GM21786 (cell line): ENCODE measurements around the gene SPOCK3.

ENCODE experiments used
- ATAC-seq: cut with Tn5 transposase; IDR thresholded peaks from one replicate; pipeline ENCODE4 v1.9.1; 2021; ENCODE audit not compliant: unreplicated experiment

Gene SPOCK3

DNA sequence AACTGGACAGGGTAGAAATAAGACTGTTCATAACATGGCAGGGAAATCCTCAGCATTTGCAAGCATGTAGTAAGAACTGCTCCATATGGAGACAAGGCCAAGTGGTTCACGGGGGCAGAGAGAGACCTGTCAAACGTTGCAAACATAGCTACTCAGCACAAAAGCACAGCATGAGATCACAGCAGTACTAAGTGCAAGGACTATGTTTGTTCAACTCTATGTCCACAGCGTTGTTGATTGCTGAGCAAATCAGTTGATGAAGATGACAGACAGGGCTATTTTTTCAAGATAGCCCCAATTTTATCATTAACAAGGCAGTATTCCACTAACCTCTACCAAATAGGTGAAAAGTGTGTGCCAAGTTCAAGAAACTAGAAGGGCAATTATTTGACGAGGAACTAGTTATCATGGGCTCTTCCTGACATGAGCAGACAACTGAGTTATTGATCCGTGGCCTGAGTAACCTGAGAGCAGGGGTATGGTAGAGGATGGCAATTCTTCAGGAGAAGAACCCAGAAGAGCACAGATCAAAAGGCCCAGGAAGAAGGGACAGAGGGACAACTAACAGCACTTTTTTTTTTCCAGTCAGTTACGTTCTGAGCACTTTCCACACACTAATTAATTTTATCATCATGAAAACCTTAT, 57.4 kb downstream of the SPOCK3 start:
- ATAC-seq, result no peak

DNA sequence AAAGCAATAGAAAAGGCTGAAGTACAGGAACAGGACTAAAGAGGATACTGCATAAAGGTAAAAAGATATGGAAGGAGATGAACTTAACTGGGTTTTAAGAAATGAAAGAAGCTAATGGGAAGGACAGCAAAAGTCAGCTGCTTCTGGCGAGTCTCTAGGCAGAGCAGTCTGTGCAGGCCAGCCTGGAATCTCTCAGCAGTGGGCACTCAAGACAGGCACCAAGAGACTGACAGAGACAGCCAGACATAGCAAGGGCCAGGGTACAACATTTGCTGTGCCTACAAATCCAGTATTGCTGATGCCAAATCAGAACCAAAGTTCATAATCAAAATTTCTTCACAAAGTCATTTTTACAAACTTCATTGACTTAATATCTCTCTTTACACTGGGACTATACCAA, 62.4 kb downstream of the SPOCK3 start:
- ATAC-seq, result no peak

DNA sequence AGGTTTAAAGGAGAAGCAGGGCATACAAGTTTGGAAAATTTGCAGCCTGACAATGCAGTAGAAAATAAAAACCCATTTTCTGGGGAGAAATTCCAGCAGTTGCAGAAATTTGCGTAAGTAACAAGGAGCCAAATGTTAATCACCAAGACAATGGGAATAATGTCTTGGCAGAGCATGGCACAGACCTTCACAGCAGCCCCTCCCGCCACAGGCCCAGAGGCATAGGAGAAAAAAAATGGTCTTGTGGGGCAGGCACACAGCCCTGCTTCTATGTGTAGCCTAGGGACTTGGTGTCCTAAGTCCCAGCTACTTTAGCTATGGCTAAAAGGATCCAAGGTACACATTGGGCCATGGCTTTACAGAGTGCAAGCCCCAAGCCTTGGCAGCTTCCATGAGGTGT, 65.7 kb downstream of the SPOCK3 start:
- ATAC-seq, result no peak

DNA sequence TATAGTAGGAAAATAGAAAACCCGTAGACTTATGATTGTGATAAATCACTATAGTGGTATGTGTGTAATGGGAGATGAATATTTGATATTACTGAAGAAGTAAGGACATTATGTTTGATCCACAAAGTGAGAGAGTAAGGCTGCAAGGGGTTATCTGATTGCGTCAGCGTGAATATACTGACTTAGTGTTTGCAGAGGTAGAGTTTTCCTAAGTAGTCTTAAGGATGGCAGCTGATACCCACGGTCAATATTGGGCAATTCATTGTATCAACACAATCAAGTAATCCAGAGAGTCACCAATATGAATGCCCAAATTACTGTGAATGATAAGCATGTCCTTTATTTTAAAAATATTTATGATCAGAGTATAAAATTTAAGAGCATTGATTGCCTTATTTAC, 83.7 kb downstream of the SPOCK3 start:
- ATAC-seq, result no peak

DNA sequence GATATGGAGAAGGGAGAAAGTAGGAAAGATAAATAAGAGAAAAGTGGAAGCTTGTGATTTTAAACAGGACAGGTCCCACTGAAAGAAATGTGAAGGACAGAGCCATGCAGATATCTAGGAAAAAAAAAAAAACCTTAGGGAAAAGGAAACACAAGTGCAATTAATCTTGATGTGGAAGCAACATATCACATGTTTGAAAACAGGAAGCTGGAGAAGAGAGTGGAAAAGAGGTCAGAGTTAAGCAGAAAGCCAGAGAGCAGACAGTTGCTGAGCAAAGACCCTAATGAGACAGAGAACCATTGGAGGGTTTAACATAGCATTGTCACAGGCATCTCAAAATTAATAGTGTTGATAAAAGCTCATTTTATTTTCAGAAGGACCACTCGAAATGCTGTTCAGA, 89.7 kb downstream of the SPOCK3 start:
- no peak for ATAC-seq

DNA sequence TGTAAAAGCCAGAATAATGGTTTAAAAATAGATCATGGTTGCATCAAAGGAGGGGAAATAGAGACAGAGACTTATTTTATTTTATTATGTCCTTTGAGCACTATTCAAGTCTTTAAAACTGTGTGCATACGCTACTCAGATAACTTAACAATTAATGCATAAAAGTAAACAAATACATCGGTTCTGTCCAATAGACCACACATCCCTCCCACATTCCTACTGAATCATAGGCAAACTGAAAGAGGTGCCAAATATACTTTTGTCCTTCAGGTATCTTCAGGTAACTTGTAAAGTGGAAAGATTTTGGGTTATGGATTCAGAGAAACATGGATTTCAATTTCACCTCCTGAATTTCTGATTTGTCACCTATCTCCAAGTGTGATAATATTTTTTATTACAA, 91.3 kb downstream of the SPOCK3 start:
- no peak for ATAC-seq

DNA sequence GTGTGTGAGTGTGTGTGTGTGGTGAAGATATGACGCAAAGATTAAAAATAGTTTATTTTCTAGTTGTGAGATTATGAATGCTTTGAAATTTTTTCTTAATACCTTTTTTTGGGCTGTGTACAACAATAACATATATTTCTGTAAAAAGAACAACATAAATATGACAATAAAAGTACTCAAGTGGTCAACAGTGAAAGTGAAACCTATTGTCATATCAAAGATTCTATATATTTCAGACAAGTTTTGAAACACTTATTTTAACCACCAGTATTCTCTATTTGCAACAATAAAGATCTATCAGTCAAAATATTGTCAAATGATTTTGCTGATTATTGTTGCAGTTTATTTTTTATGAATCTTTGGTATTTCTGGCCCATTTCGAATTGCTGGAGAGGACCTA, 98.0 kb downstream of the SPOCK3 start:
- no peak for ATAC-seq

DNA sequence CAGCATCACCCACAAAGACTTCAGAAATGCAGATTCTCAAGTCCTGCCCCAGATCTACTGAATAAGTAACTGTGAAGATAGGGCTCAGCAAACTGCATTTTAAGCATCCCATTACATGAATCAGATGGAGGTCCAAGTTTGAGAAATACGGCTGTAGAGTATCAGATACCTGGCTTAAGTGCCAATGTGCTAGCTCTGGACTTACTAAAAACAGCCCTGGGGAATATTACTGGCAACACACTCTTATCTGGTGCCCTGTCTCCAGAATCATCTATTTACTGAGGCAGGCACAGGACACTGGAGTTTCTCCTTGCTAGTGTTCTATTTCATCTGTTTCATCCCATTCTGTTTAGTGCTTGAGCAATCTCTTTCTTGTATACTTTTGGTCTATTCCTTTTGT, 105.1 kb downstream of the SPOCK3 start:
- ATAC-seq, result no peak

DNA sequence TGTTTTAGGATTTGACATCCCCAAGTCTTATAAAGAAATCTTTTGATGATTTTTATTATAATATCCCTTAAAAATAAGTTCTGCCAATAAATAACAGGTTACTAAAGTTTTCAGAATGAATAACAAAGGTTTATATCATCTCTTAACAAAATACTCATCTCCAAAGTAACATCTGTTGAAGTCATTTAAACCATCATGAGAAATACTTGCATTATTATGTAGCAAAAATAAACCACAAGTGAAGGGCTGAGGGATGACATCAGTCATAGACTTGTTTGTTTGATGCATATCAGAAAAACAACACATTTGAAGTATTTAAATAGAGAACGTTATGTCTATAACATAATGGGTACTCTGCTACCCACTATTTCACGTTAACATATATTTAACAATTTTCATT, 114.9 kb downstream of the SPOCK3 start:
- no peak for ATAC-seq

DNA sequence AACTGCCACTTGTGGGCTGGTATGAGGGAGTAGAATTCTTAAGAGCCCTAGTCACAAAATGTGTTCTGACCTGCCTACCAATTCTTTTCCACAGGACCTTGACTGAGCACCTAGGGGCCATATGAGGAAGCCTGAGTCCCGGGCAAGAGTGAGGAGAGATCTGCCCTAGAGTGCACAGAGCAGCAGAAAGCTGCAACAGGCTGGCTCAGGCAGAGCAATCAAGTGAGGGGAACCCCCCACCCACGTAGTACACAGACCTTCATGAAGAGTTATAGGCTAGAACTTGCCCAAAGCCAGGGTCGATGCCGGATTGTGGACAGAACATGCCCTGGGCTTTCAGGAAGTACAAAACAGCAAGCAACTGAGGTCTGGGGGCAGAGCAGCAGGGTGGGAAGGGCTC, 117.0 kb downstream of the SPOCK3 start:
- ATAC-seq, result no peak

DNA sequence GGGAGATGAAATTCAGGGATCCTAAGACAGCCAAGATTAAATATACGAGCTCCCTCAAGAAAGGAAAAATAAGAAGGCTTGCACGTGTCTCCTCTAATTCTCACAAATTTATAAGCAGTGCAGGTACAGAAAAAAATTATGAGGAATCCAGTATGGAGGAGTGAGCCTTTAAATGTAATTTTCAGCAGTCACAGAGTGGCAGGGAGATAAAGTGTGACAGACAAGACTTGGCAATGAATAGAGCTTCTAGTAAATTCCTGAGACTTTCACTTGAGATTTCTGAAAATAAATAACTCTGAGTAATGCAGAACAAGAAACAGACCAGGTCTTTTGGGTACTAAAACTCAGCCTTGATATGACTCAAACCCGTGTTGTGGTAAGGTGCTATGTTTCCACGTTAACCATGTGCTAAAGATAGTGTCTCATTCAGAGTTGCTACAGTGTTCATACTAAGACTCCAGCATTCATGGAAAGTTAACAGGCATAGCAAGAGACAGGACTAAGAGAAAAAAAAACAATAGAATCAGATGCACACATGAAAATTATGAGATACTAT, 119.8 kb downstream of the SPOCK3 start:
- peak; percentile 59 for ATAC-seq

DNA sequence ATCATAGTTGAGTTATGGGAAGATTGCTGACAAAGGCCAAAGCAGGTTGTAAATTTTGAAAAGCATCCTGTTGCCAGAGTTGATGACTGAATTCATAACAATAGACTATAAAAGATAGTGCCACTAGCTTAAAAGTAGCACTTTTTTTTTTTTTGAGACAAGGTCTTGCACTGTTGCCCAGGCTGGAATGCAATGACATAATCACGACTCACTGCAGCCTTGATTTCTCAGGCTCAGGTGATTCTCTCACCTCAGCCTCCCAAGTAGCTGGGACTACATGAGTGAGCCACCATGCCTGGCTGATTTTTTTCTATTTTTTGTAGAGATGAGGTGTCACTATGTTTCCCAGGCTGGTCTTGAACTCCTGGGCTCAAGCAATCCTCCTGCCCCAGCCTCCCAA, 122.7 kb downstream of the SPOCK3 start:
- ATAC-seq, result no peak

DNA sequence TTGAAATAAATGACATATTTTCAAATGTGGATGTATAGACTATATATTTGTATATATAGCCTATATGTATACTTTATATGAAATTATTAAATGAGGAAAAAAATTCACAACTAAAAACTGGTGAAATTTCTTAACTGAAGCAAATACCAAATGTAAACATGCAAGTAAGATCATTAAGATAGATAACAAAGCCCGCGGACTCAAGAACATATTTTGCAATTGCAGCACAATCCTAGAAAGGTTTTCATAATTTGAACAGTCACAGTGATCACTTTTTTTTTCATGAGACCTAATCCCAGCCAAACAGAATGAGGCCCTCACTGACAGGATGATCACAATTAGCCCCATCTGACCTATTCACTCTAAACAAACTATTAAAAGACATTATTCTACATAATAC, 123.2 kb downstream of the SPOCK3 start:
- ATAC-seq, result no peak

DNA sequence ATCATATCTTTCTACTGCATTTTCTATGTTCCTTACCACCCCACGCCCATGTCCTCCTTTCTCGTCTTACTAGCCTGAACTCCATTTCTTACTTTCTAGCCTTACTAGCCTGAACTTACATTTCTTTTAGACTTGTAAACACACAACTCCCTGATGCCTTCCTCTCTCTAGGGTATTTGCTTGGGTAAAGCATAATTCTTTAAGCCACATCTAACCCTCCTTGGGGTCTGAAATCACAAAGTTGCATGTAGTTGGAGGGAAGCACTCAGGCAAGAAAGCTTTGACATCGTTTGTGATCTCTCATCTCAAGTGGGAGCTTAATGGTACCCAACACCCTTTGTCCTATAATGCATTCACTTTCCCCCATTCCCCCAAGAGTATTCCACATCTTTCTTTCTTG, 124.4 kb downstream of the SPOCK3 start:
- no peak for ATAC-seq

DNA sequence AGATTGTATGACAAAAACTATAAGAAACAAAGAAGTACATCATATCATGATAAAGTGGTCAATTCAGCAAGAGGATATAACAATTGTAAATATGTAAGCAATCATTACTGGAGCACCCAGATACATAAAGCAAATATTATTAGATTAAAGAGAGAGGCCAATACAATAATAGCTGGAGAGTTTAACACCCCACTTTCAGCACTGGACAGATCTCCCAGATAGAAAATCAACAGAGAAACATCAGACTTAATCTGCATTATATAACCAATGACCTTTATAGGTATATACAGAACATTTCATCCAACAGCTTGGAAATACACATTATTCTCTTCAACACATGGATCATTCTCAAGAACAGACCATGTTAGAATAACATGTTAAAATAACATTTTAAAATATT, 128.4 kb downstream of the SPOCK3 start:
- ATAC-seq, result no peak

DNA sequence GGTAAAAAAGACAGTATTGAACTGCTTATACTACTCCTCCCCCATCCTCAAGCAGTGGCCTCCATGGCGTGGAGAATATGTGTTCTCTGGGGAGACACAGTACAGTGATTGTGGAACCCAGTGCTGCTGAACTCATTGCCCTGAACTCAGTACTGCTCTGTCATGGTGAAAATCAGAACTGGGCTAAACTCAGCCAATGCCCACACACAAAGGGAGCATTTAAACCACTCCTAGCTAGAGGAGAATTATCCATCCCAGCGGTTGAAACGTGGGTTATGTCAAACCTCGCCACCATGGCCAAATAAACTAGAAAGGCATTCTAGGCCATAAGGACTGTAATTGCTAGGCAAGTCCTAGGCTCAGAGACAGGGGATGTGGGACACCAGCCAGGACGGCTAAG, 131.8 kb downstream of the SPOCK3 start:
- no peak for ATAC-seq

DNA sequence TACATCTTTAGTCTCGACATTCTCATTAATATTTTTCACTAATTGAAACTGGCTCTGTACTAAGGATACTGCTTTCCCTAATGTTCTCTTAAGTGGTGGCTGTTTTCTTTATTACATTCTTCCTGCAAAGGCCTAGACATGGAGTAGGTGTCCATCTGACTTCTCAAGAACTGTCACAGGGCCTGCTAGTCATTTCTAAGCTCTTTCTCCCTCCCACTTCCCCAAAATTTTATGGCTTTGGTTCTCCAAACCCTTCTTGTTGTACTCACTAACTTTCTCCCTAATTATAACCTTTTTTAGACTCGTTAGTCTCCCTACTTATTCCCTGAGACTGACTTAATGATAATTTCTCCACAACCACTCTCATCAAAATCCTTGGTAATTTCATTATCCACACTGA, 133.3 kb downstream of the SPOCK3 start:
- ATAC-seq, result no peak

DNA sequence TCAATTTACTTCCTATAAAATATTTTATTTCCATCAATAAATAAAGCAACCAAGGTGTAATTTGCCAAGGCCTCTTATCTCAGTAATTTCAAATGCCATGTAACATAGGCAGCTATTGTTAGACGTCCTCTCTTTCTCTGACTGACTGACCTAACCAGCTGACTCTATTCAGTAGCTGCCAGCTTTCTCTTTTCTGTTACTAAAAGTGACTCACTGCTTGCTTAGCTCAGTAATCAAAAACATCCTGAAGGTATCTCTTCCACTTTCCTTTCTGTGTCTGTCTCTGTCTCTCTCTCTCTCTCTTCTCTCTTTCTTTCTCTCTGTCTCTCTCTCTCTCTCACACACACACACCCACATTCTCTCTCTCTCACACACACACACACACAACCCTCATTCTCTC, 134.2 kb downstream of the SPOCK3 start:
- peak; percentile 89 for ATAC-seq

DNA sequence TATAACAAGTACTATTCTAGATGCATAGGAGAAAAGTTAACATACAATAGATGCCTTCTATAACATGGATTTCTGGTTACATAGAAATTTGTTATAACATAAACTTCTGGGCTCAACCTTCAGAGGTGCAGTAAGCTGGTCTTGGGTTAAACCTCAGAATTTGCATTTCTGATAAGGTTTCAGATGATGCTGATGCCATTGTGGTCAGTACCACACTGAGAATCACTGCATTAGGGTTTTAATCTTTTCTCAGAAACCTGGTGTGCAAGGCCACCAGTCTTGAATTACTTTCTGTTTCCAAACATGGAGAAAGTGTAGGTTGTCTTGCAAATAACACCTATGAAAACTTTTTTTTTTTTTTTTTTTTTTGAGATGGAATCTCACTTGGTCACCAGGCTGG, 146.2 kb downstream of the SPOCK3 start:
- ATAC-seq, result peak; percentile 73

DNA sequence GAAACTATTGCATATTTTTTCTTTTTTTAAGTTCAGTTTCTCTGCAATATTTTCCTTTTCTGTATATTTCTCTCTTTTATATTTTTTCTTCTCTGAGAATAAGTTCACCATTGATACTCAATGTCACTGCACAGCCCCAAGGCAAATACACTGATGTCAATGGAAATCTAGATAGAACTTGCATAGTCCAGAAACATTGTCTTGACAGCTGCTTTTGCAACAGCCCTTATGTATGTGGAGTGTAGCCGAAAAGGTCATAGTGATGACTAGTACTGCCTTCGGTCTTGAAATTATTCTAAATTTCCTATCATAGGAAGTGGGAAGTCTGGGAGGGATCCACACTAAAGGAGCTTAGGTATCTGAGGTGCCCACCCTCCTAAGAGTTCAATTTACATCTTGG, 150.0 kb downstream of the SPOCK3 start:
- no peak for ATAC-seq

DNA sequence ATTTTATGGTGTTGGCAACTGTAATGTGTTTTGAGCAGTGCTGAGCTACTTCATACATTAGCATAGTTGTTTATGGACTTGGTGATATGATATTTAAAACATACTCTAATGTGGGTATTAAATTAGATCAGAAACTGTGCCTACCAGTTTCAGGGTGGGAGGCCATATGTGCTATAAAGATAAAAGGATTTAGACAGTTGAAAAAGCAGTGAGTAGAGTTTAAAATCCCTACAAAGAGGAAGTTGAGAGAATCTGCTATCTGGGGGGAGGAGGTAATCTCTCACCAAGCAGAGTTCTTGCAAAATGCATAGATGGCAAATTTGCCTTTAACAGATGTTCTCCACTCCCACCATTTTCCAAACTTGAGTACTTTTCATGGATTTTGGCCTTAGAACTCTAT, 154.5 kb downstream of the SPOCK3 start:
- ATAC-seq, result no peak

DNA sequence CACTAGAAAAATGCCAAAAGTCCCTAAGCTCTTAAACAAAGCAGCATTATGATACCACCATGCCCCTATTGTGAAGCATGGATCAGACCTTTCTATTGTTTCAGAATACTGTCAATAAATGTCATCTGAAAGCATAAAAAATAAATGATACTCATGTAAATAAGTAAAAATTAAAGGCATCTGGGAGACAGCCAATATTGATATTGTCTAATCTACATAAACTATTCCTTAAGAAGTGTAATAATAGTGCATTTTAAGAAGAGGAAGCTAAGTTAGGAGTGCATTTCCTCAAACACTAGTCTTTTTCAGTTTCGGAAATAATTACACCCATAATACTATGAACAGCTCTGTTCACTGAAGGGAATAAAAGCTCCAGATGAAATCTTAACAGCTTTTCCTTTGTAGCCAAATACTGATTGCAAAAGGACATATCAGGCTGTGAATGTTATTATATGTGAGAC, 181.6 kb downstream of the SPOCK3 start:
- peak; percentile 77 for ATAC-seq

DNA sequence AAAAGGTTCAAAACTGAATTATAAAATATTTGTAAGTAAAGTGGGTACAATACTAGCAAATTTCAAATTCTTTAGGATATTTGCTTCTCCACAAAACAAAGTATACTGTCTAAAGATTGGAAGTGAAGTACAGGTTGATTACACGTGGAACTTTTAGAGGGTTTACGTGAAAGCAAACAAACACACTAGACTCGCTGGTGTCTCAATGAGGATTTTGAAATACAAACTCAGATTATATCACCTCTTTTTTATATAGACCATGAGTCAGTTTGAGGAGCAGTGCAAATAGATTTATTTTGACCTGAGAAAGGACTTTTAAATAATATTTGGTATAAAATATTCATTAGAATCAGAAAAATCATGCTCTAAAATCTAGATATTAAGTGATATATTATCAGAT, 185.0 kb downstream of the SPOCK3 start:
- no peak for ATAC-seq
